Trophoblast cell (in vitro differentiated cells and primary cell): Measurements from ENCODE around the gene LGSN.

Source experiments
- DNase-seq, 2 donors: peaks; one replicate each; pipeline ENCODE4 v3.0.0-alpha.2; 2016
- H2AFZ ChIP-seq: 2 replicates; pipeline ENCODE4 v1.6.1; 2013; ENCODE audit warnings: low read length, moderate library complexity, mild to moderate bottlenecking; ENCODE audit not compliant: insufficient read depth, poor library complexity
- H2AK5ac ChIP-seq: 2 replicates; pipeline ENCODE4 v1.6.1; 2013; ENCODE audit warnings: mild to moderate bottlenecking, low read length
- H2BK120ac ChIP-seq: 2 replicates; pipeline ENCODE4 v1.6.1; 2013; ENCODE audit warnings: low read length, mild to moderate bottlenecking, moderate library complexity; ENCODE audit not compliant: insufficient read depth, poor library complexity
- H2BK12ac ChIP-seq: 2 replicates; pipeline ENCODE4 v1.6.1; 2013; ENCODE audit warnings: mild to moderate bottlenecking, low read length, moderate library complexity
- H2BK5ac ChIP-seq: 2 replicates; pipeline ENCODE4 v1.6.1; 2013; ENCODE audit warnings: low read length, low read depth, moderate library complexity, mild to moderate bottlenecking; ENCODE audit not compliant: poor library complexity
- H3K14ac ChIP-seq: 2 replicates; pipeline ENCODE4 v1.6.1; 2013; ENCODE audit warnings: mild to moderate bottlenecking, low read length
- H3K18ac ChIP-seq: 2 replicates; pipeline ENCODE4 v1.6.1; 2013; ENCODE audit warnings: mild to moderate bottlenecking, low read length
- H3K23ac ChIP-seq: 2 replicates; pipeline ENCODE4 v1.6.1; 2013; ENCODE audit warnings: low read length
- H3K27ac ChIP-seq: 2 replicates; pipeline ENCODE4 v1.5.1; 2013; ENCODE audit warnings: low read depth, mild to moderate bottlenecking, inconsistent platforms, low read length, moderate library complexity
- H3K27me3 ChIP-seq: 2 replicates; pipeline ENCODE4 v1.6.1; 2013; ENCODE audit warnings: inconsistent platforms, mild to moderate bottlenecking, low read length, moderate library complexity; ENCODE audit not compliant: insufficient read depth
- H3K36me3 ChIP-seq, 2 experiments: 1 replicate in 1 of 2; 2 replicates in 1 of 2; pipeline ENCODE4 v1.6.1; 2013; ENCODE audit warnings: low read length in 2 of 2, mild to moderate bottlenecking in 2 of 2, moderate library complexity in 1 of 2; ENCODE audit not compliant: insufficient read depth in 2 of 2, control insufficient read depth in 1 of 2
- H3K4ac ChIP-seq: 2 replicates; pipeline ENCODE4 v1.6.1; 2013; ENCODE audit warnings: low read depth, mild to moderate bottlenecking, low read length, moderate library complexity
- H3K4me1 ChIP-seq, 2 experiments: 1 replicate in 1 of 2; 2 replicates in 1 of 2; pipeline ENCODE4 v1.6.1; 2013; ENCODE audit warnings: low read length in 2 of 2, mild to moderate bottlenecking in 2 of 2, moderate library complexity in 1 of 2; ENCODE audit not compliant: insufficient read depth in 2 of 2, control insufficient read depth in 1 of 2
- H3K4me2 ChIP-seq: 2 replicates; pipeline ENCODE4 v1.6.1; 2013; ENCODE audit warnings: inconsistent platforms, mild to moderate bottlenecking, low read length, moderate library complexity
- H3K4me3 ChIP-seq: 2 replicates; pipeline ENCODE4 v1.5.1; 2013; ENCODE audit warnings: mild to moderate bottlenecking, low read depth, low read length, inconsistent platforms
- H3K79me1 ChIP-seq: one replicate; pipeline ENCODE4 v1.6.1; 2013; ENCODE audit warnings: low read length
- H3K79me2 ChIP-seq: 2 replicates; pipeline ENCODE4 v1.6.1; 2013; ENCODE audit warnings: low read length, mild to moderate bottlenecking; ENCODE audit not compliant: control insufficient read depth, insufficient read depth, poor library complexity
- H3K9ac ChIP-seq: 2 replicates; pipeline ENCODE4 v1.6.1; 2013; ENCODE audit warnings: mild to moderate bottlenecking, low read length
- H3K9me3 ChIP-seq: 2 replicates; pipeline ENCODE4 v1.6.1; 2013; ENCODE audit warnings: low read depth, mild to moderate bottlenecking, control low read depth, inconsistent platforms, low read length; ENCODE audit not compliant: insufficient read depth
- H4K12ac ChIP-seq: 2 replicates; pipeline ENCODE4 v1.6.1; 2013; ENCODE audit warnings: low read depth, mild to moderate bottlenecking, low read length, moderate library complexity
- H4K8ac ChIP-seq: 2 replicates; pipeline ENCODE4 v1.6.1; 2013; ENCODE audit warnings: low read depth, mild to moderate bottlenecking, low read length, moderate library complexity
- H4K91ac ChIP-seq: one replicate; pipeline ENCODE4 v1.6.1; 2013; ENCODE audit warnings: low read depth, mild to moderate bottlenecking, low read length, moderate library complexity
- WGBS: extraction: QIAGEN DNeasy Blood & Tissue Kit; methylation state at CpG from one replicate; pipeline ENCODE4 v1.1.7; 2013; ENCODE audit warnings: missing lambda C conversion rate; ENCODE audit not compliant: insufficient read length, insufficient coverage; ENCODE audit errors: extremely low coverage; 5-methylcytosine and 5-hydroxymethylcytosine counted together

The LGSN gene

DNA sequence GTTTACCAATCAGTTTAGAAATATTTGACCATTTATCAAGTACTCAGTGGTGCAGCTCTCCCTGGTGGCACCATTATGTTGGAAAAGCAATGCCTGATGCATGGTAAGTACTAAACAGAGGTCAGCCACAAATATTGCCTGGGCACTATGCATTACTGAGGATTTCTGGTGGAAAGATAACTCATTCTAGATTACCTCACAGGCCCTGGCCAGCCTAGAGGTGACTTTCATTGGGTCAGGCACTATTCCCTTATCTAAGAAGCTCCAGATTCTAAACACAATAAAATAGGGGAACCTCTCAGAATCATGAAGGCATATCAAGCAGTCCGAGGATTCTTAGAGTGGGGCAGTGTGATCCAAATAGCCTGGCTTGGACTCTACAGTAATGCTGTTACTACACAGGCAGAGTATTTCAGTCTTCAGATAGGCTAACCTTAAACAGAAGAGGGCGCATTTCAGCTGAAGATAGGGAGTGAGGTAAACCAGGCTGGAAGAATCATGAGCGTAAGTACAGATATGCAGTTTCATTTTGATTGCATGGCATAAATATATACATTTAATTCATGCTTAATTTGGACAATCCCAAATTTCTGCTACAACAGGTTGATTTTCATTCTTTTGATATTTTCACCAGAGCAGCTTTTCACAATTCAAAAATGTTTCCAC lies 12.1 kb downstream of the LGSN start:
- Histone ChIP-seq H2BK12ac (no peak overlapping the region), H3K4me2 (no peak overlapping the region), H3K9ac (no peak overlapping the region), H2AFZ (no peak overlapping the region), H4K12ac (no peak overlapping the region), H3K79me1 (no peaks in the 10 kb centered on the region), H2BK5ac (no peak overlapping the region), H3K14ac (no peak overlapping the region), H3K79me2 (no peaks in the 10 kb centered on the region), H2AK5ac (no peak overlapping the region), H4K8ac (no peak overlapping the region), H3K4ac (no peak overlapping the region), H3K23ac (no peak overlapping the region), H3K4me1 (no peaks in the 10 kb centered on the region), H3K27me3 (no peaks in the 10 kb centered on the region), H3K9me3 (no peaks in the 10 kb centered on the region), H4K91ac (no peak overlapping the region), H3K36me3 (no peaks in the 10 kb centered on the region), H3K4me3 (no peak overlapping the region), H3K18ac (no peak overlapping the region), H2BK120ac (no peak overlapping the region), H3K27ac (no peak overlapping the region)
- peak; percentile 7 to 71 for DNase-seq
- WGBS, result no CpG with 5 or more reads among the region's 3 CpGs

DNA sequence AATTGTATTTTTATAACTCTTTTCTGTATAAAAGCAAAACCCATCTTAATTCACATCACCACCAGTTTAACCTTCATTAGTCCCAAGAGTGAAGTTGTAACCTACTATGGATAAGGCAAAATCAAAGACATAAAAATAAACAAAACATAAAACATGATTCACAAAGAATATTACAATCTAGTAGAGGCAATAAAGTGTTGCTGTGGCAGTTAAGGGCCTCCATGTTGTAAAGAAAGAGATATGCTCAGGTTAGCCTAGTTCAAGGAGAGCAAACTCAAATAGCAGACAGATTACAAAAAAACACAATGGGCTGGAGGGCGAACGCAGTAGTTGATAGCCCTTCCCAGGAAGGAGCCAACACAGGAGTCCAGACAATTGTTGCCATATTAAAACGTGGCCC lies 13.4 kb downstream of the LGSN start:
- no peak overlapping the region for H3K23ac ChIP-seq
- H3K4ac ChIP-seq, result no peak overlapping the region
- H3K79me1 ChIP-seq, result no peaks in the 10 kb centered on the region
- no peak overlapping the region for H3K4me3 ChIP-seq
- no peak overlapping the region for H2BK12ac ChIP-seq
- no peak overlapping the region for H4K8ac ChIP-seq
- H2AK5ac ChIP-seq, result no peak overlapping the region
- H3K9me3 ChIP-seq, result no peaks in the 10 kb centered on the region
- no peak overlapping the region for H4K91ac ChIP-seq
- no peaks in the 10 kb centered on the region for H3K79me2 ChIP-seq
- H2BK120ac ChIP-seq, result no peak overlapping the region
- DNase-seq, result no peak
- no peak overlapping the region for H3K18ac ChIP-seq
- H3K36me3 ChIP-seq, result no peaks in the 10 kb centered on the region
- no peaks in the 10 kb centered on the region for H3K27me3 ChIP-seq
- H3K27ac ChIP-seq, result no peak overlapping the region
- no peak overlapping the region for H2BK5ac ChIP-seq
- H2AFZ ChIP-seq, result no peak overlapping the region
- H3K14ac ChIP-seq, result no peak overlapping the region
- H4K12ac ChIP-seq, result no peak overlapping the region
- no peaks in the 10 kb centered on the region for H3K4me1 ChIP-seq
- no peak overlapping the region for H3K4me2 ChIP-seq
- no CpG with 5 or more reads among the region's 3 CpGs for WGBS
- no peak overlapping the region for H3K9ac ChIP-seq

GRCh38 chr6:63305277-63305676 lies 14.5 kb downstream of the LGSN start:
- no peak overlapping the region for H4K91ac ChIP-seq
- no peak overlapping the region for H3K4me2 ChIP-seq
- no peaks in the 10 kb centered on the region for H3K79me2 ChIP-seq
- H3K14ac ChIP-seq, result no peak overlapping the region
- no peak overlapping the region for H2BK12ac ChIP-seq
- no peak overlapping the region for H3K27ac ChIP-seq
- H3K36me3 ChIP-seq, result no peaks in the 10 kb centered on the region
- no peak for DNase-seq
- H3K27me3 ChIP-seq, result no peaks in the 10 kb centered on the region
- WGBS, result no CpG with 5 or more reads among the region's 2 CpGs
- no peak overlapping the region for H3K18ac ChIP-seq
- H2AK5ac ChIP-seq, result no peak overlapping the region
- no peak overlapping the region for H2BK120ac ChIP-seq
- no peak overlapping the region for H4K8ac ChIP-seq
- H3K9ac ChIP-seq, result no peak overlapping the region
- no peak overlapping the region for H4K12ac ChIP-seq
- H2BK5ac ChIP-seq, result no peak overlapping the region
- H3K9me3 ChIP-seq, result no peaks in the 10 kb centered on the region
- no peaks in the 10 kb centered on the region for H3K79me1 ChIP-seq
- no peak overlapping the region for H3K4me3 ChIP-seq
- no peak overlapping the region for H2AFZ ChIP-seq
- no peak overlapping the region for H3K4ac ChIP-seq
- H3K4me1 ChIP-seq, result no peaks in the 10 kb centered on the region
- H3K23ac ChIP-seq, result no peak overlapping the region

DNA sequence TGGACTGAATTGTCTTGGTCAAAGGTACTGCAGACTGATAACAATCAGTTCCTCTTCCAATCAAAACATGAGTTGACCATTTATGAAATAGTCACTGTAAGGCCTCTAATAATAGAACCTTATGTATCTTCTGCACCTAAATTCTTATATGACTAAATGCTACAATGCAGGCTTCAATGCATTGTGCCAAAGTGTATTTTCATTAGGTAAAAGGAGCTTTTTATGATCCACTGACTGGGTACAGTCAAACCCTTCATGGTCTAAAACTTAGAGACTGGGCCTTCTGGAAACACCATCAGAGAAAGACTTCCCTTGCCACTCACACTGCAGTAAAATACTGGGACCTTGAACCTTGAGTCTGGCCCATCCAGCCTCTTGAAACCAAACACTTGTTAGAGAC lies 16.3 kb downstream of the LGSN start:
- no peak overlapping the region for H3K23ac ChIP-seq

More for the DNA sequence above, 16.3 kb downstream of the LGSN start:
- Histone ChIP-seq H4K8ac (no peak overlapping the region), H4K12ac (no peak overlapping the region), H3K36me3 (no peaks in the 10 kb centered on the region), H3K9ac (no peak overlapping the region), H3K79me2 (no peaks in the 10 kb centered on the region), H3K4ac (no peak overlapping the region), H3K14ac (no peak overlapping the region), H3K79me1 (no peaks in the 10 kb centered on the region), H3K9me3 (no peaks in the 10 kb centered on the region), H2BK120ac (no peak overlapping the region), H4K91ac (no peak overlapping the region), H2AK5ac (no peak overlapping the region), H3K27me3 (no peaks in the 10 kb centered on the region), H3K4me3 (no peak overlapping the region), H3K4me2 (no peak overlapping the region), H2BK12ac (no peak overlapping the region), H3K18ac (no peak overlapping the region), H2AFZ (no peak overlapping the region), H3K27ac (no peak overlapping the region), H2BK5ac (no peak overlapping the region), H3K4me1 (no peaks in the 10 kb centered on the region)
- DNase-seq, result no peak
